GM18517 (cell line): ENCODE measurements around the gene CASP2.

Source experiments
- ATAC-seq: cut with Tn5 transposase; IDR thresholded peaks from one replicate; pipeline ENCODE4 v1.9.1; 2021; ENCODE audit warnings: mild to moderate bottlenecking, moderate library complexity; ENCODE audit not compliant: unreplicated experiment

The CASP2 gene

DNA sequence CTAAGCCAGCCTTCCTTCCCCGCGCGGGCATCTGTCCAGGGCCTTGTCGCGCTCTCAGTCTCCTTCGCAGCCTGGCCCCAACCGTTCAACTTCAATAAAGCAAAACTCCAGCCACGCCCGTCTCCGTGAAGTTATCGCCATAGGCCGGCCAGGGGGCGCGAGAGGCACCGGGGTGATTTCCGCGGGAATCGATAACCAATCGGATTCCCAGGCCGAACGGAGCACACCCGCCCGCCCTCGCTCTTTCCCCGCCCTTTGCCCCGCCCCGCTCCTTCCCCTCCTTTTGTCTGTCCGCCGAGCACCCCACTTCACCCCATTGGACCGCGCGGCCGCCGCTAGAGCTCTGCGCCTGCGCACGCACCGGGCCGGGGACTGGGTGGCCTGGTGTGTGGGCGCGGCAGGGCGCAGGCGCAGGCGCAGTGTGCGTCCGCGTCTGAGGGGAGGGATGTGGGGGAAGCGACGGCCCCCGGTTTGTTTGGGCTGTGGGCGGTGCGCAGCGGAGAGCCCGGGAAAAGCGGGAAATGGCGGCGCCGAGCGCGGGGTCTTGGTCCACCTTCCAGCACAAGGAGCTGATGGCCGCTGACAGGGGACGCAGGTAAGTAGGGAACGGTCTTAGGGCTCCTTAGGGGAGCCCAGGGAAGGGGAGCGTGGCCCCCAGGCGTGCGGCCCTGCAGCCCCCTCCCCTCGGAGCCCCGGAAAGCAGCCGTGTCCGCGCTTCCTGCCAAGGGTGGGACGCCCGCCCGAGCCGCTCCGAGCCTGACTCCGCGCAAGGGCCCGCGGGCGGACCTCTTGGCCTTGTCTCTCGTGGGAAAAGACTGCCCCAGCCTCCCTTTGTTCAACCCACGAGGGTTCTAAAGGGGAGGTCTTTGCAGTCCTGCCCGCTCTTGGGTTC, at the start of gene CASP2:
Gene CASP2, plus strand, starts transcription at position 417 of the 892 bp plus-strand sequence. Its CDS starts 105 bp downstream, at position 522.
- ATAC-seq, result peak; percentile 84

DNA sequence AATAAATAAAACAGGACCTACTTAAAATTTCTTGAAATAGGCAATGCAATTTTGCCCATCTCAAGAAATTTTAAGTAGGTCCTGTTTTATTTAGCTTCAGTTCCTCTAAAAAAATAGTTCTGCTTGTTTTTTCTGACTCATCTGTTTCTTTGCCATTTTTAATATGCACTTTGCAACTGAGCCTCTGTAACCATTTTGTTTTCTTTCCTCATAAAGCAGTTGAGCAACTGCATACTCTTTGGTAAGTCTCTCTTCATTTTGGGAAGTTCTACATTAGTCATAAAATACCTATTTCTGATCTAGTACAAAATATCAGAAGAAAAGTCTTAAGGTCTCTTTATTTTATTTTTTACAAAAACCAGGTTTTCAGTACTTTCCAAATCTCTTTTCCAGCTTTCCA, 48.3 kb upstream of the CASP2 start:
- ATAC-seq, result no peak

DNA sequence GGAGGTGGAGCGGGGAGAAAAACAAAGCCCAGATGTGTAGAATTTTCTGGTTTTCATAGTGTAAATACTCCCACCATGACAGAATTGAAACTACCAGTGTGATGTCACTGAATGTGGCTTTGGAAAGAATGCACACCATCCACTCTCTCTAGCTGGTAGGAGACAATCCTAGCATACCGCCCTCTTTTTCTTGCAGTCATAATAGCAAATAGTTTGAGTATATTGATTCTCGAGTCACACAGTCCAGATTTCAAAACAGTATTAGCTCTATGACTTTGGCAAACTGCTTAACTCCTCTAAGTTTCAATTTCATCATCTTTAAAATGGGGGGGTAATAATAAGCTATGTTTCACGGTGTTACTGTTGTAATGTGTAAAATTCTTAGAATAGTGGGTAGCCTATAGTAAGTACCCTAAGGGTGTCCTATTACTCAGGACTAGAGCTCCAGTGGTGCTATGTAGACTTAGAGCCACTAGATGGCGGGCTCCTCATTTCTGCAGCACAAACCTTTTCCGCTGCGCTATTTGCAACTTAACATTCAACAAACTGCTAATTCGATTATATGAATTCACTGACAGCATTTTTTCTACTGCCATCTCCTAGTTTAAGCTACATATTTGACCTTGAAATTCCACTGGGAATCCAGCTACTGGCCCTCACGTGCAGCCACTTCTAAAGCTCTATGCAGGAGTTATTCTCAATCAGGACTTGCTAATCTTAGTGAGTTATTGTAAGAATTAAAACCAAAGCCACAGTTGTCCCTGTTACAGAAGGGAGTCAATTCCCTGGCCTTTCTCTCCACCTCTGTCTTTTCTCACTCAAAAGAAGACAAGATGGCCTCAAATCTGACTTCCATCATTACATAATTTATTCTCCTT, 47.6 kb upstream of the CASP2 start:
- ATAC-seq, result peak; percentile 93

DNA sequence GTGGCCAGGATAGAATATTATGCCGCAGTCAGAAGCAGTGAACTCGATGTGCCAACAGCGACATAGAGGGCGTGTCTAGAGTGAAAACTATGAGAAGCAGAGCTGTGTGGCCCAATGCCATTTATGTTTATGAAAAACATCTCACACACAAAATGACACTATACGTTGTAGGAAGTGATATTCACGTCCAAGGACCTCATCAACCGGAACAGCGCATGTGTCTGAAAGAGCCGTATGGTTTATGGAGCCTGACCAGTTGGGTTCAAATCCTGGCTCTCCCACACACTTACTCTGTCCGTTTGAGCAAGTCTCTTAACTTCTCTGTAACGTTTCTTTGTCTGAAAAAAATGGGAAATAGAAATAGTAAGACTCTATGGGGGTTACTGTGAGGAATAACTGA, 45.8 kb upstream of the CASP2 start:
- ATAC-seq, result no peak

DNA sequence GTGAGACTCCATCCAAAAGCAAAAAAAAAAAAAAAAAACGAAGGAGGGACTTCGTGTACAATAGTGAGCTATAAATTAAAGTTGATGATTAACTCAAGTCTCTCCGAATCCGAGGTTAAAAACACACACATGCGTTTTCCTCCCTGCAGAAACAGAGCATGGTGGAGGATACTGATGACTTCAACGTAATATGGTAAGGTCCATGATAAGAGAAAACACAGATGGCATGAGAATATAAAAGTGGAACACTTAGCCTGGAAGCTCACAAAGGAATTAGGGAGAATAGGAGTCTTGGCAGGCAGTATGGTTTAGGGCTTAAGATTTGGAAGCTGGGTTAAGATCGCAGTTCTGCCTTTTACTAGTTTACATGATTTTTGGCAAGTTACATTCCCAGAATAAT, 45.0 kb upstream of the CASP2 start:
- no peak for ATAC-seq

DNA sequence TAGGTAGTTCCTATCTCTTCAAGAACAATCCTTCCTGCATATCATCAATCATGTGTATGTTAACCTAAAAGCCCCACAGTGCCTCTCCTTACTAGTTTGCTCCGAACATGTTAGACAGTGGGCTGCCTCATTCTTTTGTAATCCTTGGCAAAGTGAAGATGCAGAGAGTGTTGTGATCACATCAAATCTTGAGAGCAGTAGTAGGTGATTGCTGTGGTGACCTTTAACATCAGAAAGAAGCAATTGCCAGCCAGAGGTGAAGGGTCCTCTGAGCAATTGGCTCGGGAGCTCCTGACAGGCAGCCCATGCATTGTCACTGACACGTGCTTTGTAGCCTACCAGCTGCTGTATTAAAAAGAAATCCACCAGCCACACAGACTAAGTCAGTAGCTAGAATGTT, 44.5 kb upstream of the CASP2 start:
- ATAC-seq, result no peak

DNA sequence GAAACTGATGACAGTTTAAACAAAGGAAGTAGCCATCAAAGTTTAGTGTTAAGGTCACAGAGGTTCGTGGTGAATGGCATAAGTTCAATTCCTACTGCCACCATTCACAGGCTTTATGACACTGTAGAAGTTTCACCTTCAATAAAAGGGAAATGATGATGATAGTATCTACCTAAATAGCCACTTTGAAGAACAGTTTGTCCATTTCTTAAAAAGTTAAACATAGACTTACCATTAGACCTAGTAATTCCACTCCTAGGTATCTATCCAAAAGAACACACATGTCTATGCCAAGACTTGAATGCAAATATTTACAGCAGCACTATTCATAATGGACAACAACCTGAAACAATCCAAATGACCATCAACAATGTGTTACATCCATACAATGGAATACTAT, 43.8 kb upstream of the CASP2 start:
- no peak for ATAC-seq

DNA sequence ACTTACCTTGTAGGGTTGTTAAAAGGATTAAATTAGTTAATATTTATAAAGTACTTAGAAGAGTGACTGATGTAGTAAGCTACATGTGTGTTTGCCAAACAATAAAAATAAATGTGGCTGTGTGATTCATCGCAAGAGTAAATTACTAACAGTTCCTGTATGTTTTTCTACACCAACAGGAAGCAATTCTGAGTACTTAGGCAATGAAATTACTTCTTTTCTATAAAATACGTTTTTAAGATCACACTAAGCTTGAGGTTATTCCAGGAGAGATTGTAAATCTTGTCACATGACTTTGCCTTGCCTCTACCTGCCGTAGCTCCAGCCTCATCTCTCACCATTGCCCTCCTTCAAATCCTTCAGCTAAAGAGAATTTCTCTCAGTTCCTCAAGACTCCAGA, 43.0 kb upstream of the CASP2 start:
- no peak for ATAC-seq

DNA sequence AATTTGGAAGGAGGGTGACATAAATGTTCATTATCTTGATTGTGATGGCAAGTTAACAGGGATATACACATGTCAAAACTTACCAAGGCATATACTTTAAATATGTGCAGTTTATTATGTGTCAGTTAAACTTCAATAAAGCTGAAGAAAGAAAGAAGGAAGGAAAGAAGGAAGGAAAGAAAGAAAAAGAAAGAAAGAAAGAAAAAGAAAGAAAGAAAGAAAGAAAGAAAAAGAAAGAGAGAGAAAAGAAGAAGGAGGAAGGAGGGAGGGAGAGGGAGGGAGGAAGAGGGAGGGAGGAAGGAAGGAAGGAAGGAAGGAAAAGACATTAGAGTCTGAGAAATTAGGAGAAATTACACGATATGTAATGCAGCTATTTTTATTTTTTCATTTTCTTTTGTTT, 40.8 kb upstream of the CASP2 start:
- ATAC-seq, result no peak

DNA sequence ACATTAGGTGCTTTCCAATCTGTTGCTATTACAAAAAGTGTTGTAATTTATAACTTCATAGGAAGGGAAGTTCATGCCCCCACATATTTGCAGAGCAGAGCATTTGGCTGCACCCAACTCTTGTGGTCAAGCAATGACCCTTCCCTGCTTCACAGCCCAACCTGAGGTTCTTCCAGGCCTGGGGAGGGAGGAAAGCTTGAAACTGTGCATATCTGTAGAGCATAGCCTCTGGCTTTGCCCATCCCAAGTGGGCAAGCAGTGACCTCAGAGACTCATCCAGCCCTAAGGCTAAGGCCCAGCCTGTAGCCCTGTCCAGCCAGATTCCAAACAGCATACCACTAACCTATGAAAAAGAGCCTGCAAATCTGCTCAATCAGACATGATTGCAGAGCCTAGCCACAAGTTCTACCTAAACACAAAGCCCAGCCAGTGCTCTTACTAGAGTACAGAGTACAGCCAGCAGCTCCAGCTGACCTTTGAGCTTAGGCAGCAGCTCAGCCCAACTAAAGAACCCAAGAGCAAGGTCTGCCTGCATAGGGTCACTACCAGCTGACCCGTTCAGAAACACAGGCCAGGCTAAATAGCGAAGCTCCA, 39.3 kb upstream of the CASP2 start:
- no peak for ATAC-seq

DNA sequence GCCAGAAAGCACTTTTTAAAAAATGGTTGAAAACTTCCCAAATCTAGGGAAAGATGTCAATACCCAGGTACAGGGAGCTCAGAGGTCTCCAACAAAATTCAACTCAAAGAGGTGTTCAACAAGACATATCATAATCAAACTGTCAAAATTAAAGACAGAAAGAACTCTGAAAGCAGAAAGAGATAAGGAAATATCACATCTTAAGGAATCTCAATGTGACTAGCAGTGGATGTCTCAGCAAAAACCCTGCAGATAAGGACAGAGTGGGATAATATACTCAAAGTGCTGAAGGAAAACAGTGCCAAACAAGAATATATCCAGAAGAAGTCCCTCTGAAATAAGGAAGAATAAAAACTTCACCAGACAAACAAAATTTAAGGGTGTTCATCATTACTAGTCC, 38.0 kb upstream of the CASP2 start:
- no peak for ATAC-seq

DNA sequence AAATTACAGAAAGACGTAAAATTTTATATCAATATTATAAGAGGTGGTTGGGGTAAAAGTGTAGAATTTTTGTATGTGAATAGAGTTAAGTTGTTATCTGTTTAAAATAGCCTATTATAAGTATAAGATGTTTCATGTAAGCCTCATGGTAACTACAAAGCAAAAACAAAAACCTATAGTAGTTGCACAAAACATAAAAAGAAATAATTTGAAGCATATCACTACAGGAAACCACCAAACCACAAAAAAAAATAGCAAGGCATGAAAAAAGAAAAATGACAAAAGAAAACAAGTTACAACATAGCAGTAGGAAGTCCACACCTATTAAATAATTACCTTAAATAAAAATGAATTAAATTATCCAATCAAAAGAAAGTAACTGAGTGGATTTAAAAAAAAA, 37.3 kb upstream of the CASP2 start:
- no peak for ATAC-seq

DNA sequence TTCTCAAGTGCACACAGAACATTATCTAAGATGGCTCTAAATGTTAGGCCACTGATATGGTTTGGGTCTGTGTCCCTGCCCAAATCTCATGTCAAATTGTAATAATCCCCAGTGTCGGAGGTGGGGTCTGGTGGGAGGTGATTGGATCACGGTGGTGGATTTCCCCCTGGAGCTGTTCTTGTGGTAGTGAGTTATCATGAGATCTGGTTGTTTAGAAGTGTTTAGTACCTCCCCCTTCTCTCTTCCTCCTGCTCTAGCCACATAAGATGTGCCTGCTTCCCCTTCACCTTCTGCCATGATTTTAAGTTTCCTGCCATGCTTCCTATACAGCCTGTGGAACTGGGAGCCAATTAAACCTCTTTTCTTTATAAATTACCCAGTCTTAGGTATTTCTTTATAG, 36.1 kb upstream of the CASP2 start:
- no peak for ATAC-seq

DNA sequence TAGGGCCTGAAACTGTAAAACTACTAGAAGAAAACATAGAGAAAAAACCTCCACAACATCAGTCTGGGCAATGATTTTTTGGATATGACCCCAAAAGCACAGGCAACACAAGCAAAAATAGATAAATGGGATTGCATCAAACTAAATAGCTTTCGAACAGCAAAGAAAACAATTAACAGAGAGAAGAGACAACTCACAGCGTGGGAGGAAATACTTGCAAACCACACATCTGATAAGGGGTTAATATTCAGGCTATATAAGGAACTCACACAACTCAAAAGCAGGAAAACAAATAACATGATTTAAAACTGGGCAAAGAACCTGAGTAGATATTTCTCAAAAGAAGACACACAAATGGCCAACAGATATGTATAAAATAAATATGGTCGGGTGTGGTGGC, 32.6 kb upstream of the CASP2 start:
- no peak for ATAC-seq

DNA sequence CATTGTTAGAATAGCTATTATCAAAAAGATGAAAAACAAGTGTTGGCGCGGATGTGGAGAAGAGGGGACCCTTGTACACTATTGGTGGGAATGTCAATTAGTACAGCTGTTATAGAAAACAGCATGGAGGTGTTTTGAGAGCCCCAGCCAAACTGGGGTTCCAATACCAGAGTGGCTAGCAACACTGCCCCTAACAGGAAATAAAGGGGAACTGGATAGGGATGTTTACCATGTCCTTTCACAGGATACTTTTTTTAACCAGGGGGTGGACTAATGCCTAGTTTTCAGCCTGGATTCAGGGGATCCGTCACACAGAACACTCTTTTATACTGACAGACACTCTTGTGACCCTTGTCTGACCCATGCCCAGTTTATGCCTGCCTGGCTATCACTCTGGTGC, 31.8 kb upstream of the CASP2 start:
- ATAC-seq, result no peak

DNA sequence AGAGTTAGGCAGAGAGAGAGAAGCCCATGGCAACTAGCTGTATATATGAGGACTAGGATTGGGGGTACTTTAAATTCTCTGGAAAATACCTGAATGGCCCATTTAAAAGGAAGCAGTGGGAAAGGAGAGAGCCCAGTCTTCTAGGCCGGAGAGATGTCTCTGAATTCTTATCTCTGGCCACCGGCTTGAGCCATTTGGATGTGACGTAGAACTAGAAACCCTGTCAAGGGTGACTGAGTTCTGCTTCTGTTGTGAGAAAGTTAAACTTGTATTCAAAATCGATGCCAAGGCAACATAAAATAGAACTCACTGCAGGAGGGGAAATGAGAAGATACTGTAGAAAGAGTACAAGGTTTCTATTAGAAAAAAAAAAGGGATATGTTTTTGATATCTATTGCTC, 31.2 kb upstream of the CASP2 start:
- peak; percentile 86 for ATAC-seq

DNA sequence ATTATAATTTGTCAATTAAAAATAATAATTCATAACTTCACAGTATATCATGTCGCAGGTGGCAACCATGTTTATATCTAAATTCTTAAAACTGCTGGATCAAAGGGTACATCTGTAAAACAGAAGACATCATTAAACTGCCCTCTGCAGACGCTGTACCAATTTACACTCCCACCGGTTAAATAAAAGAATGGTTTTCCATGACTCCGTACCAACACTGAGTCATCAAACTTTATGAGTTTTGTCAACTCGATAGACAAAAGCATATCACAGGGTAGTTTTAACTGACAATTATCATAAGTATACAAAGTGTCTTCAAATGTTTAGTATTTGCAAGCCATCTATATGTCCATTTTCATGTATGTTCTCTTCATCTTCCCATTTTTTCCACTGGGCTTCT, 30.6 kb upstream of the CASP2 start:
- no peak for ATAC-seq

DNA sequence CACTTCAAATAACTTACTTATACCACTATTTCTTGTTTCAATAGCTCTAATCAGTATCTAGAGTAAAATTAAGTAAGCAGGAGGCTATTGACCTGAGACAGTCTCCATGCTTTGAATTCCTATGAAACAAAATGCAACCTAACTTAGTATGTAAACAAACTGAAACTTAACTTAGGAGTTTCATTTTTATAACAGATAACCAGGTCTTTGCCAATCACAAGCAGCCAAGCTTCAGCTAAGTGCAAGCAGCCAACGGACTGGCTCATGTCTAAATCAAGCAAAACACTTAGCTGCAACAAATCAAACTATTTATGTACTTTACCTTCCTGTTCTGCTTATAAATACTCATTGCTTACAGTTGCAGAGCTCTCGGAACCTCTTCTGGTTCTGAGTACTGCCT, 29.3 kb upstream of the CASP2 start:
- peak; percentile 57 for ATAC-seq

DNA sequence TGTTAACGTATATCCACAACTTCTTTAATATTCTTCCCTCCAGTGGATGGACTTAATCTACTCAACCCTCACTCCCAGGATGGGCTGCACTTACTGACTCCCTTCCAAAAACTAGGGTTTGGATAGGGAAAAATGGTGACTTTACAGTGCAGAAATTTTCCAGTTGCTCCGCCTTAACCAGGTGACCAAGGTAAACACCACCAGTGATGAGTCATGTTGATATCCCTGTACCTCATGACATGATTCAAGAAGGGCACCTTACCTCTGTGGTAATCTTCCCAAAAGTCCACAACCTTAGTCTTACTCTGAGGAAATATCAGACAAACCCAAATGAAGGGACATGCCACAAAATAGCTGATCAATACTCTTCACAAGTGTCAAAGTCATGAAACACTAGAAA, 28.4 kb upstream of the CASP2 start:
- ATAC-seq, result no peak

DNA sequence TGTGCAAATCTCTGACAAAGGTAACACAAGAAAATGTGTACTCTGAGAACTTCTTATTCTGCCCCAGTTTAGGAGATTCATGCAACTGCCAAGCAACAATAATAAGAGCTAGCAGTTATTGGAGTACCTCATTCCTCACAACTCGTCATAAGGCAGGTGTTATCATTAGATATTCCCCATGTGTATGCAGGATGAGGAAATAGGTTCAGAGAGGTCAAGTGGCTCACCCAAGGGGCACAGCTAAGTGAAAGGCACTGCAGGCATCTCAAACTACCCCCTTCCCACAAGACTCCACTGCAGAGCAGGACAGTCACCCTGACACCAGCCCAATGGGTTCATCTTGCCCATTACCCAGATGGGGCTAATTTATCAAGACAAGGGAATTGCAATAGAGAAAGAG, 26.2 kb upstream of the CASP2 start:
- no peak for ATAC-seq
